CD8-positive, alpha-beta memory T cell (primary cell): Measurements from ENCODE around the gene GUK1. TPM values are rescaled to one million over a fixed set of nuclear protein-coding genes. Genes with fewer than 3 reads are reported as not detected.
"Not testable (repeated sequence)": the region's sequence is repeated elsewhere in the genome, so short reads cannot be mapped to it uniquely, and the experiment has no call there.

Experiments
- CTCF ChIA-PET: fragments of 350-600 bp; sonication (Branson Sonifier 250); formaldehyde crosslinking; loops from one replicate; lab custom pipeline; 2021; ENCODE audit warnings: antibody characterized with exemption; lab: Charles Lee
- POLR2A ChIA-PET: fragments of 350-600 bp; sonication (Branson Sonifier 250); formaldehyde crosslinking; loops from one replicate; lab custom pipeline; 2021; ENCODE audit warnings: antibody characterized with exemption; lab: Charles Lee
- DNase-seq, 5 donors: peaks; one replicate each; pipeline versions ENCODE4 v3.0.0 to v3.0.0-alpha.2; 2020 to 2022; ENCODE audit warnings: mixed read lengths in 1 of 5
- H3K27ac ChIP-seq: one replicate; pipeline ENCODE4 v1.7.0; 2013; ENCODE audit warnings: low read depth, mild to moderate bottlenecking, low read length, moderate library complexity
- H3K27me3 ChIP-seq: 2 replicates; pipeline ENCODE4 v1.7.0; 2013; ENCODE audit warnings: low read length, mild to moderate bottlenecking; ENCODE audit not compliant: insufficient read depth, poor library complexity, severe bottlenecking
- H3K36me3 ChIP-seq: 2 replicates; pipeline ENCODE4 v1.7.0; 2013; ENCODE audit warnings: mild to moderate bottlenecking, low read length, moderate library complexity; ENCODE audit not compliant: insufficient read depth
- H3K4me1 ChIP-seq: 2 replicates; pipeline ENCODE4 v1.7.0; 2013; ENCODE audit warnings: mild to moderate bottlenecking, low read length, moderate library complexity; ENCODE audit not compliant: insufficient read depth
- H3K4me3 ChIP-seq: 2 replicates; pipeline ENCODE4 v1.7.0; 2013; ENCODE audit warnings: mild to moderate bottlenecking, low read length
- H3K9me3 ChIP-seq: 2 replicates; pipeline ENCODE4 v1.7.0; 2013; ENCODE audit warnings: mild to moderate bottlenecking, low read length
- H3K27ac Mint-ChIP-seq, 8 donors: one replicate each; pipeline ENCODE4 v1.8.0; 2020 to 2021; ENCODE audit warnings: mixed read lengths in 8 of 8, mild to moderate bottlenecking in 6 of 8, inconsistent platforms in 3 of 8, moderate library complexity in 3 of 8
- H3K27me3 Mint-ChIP-seq, 2 donors: one replicate each; pipeline ENCODE4 v1.8.0; 2020 to 2021; ENCODE audit warnings: mixed read lengths in 2 of 2, mild to moderate bottlenecking in 1 of 2, moderate library complexity in 1 of 2
- H3K36me3 Mint-ChIP-seq, 3 donors: one replicate each; pipeline ENCODE4 v1.8.0; 2020 to 2021; ENCODE audit warnings: mixed read lengths in 3 of 3, inconsistent platforms in 1 of 3, mild to moderate bottlenecking in 1 of 3
- H3K4me1 Mint-ChIP-seq, 3 donors: one replicate each; pipeline ENCODE4 v1.8.0; 2020 to 2021; ENCODE audit warnings: mixed read lengths in 3 of 3, inconsistent platforms in 1 of 3, mild to moderate bottlenecking in 1 of 3
- H3K4me3 Mint-ChIP-seq, 7 donors: one replicate each; pipeline ENCODE4 v1.8.0; 2020 to 2021; ENCODE audit warnings: mixed read lengths in 7 of 7, mild to moderate bottlenecking in 6 of 7, moderate library complexity in 4 of 7, inconsistent platforms in 2 of 7
- H3K9me3 Mint-ChIP-seq, 5 donors: one replicate each; pipeline ENCODE4 v1.8.0; 2020 to 2022; ENCODE audit warnings: mixed read lengths in 5 of 5, mild to moderate bottlenecking in 3 of 5, moderate library complexity in 2 of 5, inconsistent platforms in 1 of 5
- polyA plus RNA-seq: library from polyadenylated mRNA; unstranded; fragments of 300-500 nt; fragmentation: Illumina TruSeq; gene quantifications from one replicate; pipeline ENCODE4 v1.2.3, GENCODE V29; 2021
- total RNA-seq, 2 experiments: library from RNA; stranded (reverse); gene quantifications; one replicate each; pipeline ENCODE4 v1.2.3, GENCODE V29; 2021

The GUK1 gene
- total and polyA plus RNA-seq, 3 experiments from 2014 or later = 222 to 467 (median 245) TPM

GRCh38 chr1:228109962-228110488 is 30.1 kb upstream of the GUK1 start:
- Histone ChIP-seq H3K4me3 (peak overlapping the region; percentile 92), H3K36me3 (peaks cover 13% of the 10 kb centered on the region), H3K9me3 (no peaks in the 10 kb centered on the region), H3K27me3 (no peaks in the 10 kb centered on the region), H3K27ac (peak overlapping the region; percentile 93), H3K4me1 (peaks cover 20% of the 10 kb centered on the region)
- Mint-ChIP-seq H3K9me3 (no peaks in the 10 kb centered on the region), H3K27me3 (peaks cover 0 to 2% of the 10 kb centered on the region in 2 donors), H3K4me3 (peak overlapping the region; percentile 88 to 97 (median 93)), H3K27ac (peak overlapping the region; percentile 89 to 98 (median 94)), H3K4me1 (peaks cover 18 to 25% (median 18%) of the 10 kb centered on the region in 3 donors), H3K36me3 (peaks cover 0 to 19% (median 3%) of the 10 kb centered on the region in 3 donors)
- DNase-seq = no peak
- ChIA-PET POLR2A (interaction anchor here (0.5 to 2.5 kb wide), 7 partner anchors 21 to 297 kb away, joined by 3 to 17 read pairs (median 5); partner anchors contain the start of genes ARF1, IBA57 and TRIM11), CTCF (interaction anchor here (0.7 to 2.0 kb wide), 8 partner anchors 20 to 104 kb away, joined by 3 to 7 read pairs (median 4); partner anchors contain the start of gene ARF1)

GRCh38 chr1:228110556-228110955 is 29.5 kb upstream of the GUK1 start:
- Histone ChIP-seq H3K4me3 (no peak overlapping the region), H3K36me3 (peaks cover 13% of the 10 kb centered on the region), H3K4me1 (peaks cover 20% of the 10 kb centered on the region), H3K27ac (peak overlapping the region; percentile 93), H3K9me3 (no peaks in the 10 kb centered on the region), H3K27me3 (no peaks in the 10 kb centered on the region)
- ChIA-PET CTCF (interaction anchor here (1.2 to 2.0 kb wide), 3 partner anchors 20 to 104 kb away, joined by 4 to 7 read pairs (median 5); no protein-coding TSS in a partner anchor), POLR2A (interaction anchor here (2.5 kb wide), 1 partner anchor 28 kb away, joined by 17 read pairs; the partner anchor contains the start of gene ARF1)
- H3K4me3 Mint-ChIP-seq = peak overlapping the region in 3 of 7 donors; percentile 9 to 93 (median 92)
- H3K9me3 Mint-ChIP-seq = no peaks in the 10 kb centered on the region
- peaks cover 0 to 2% of the 10 kb centered on the region in 2 donors for H3K27me3 Mint-ChIP-seq
- peak overlapping the region in 2 of 8 donors; percentile 55 to 90 for H3K27ac Mint-ChIP-seq
- DNase-seq = no peak
- H3K4me1 Mint-ChIP-seq = peaks cover 18 to 25% (median 18%) of the 10 kb centered on the region in 3 donors
- H3K36me3 Mint-ChIP-seq = peaks cover 0 to 19% (median 3%) of the 10 kb centered on the region in 3 donors

- Mint-ChIP-seq H3K36me3 (peaks cover 0 to 15% (median 3%) of the 10 kb centered on the region in 3 donors), H3K27ac (peak overlapping the region in 1 of 8 donors; percentile 90), H3K4me1 (peaks cover 17 to 25% (median 18%) of the 10 kb centered on the region in 3 donors)
- H3K9me3 Mint-ChIP-seq, H3K27me3 Mint-ChIP-seq, DNase-seq, H3K27me3 ChIP-seq, H3K4me3 ChIP-seq, H3K27ac ChIP-seq, H3K9me3 ChIP-seq, H3K4me3 Mint-ChIP-seq, POLR2A ChIA-PET: not testable (repeated sequence)
- H3K4me1 ChIP-seq = peaks cover 20% of the 10 kb centered on the region
- H3K36me3 ChIP-seq = peaks cover 11% of the 10 kb centered on the region
- CTCF ChIA-PET = interaction anchor here (2.0 kb wide), 1 partner anchor 19 kb away, joined by 7 read pairs; no protein-coding TSS in a partner anchor
Measured at GRCh38 chr1:228111315-228111714, 28.8 kb upstream of the GUK1 start.

- no peak overlapping the region for H3K4me3 ChIP-seq
- Mint-ChIP-seq H3K36me3 (peaks cover 0 to 7% (median 0%) of the 10 kb centered on the region in 3 donors), H3K4me3 (no peak overlapping the region), H3K4me1 (peaks cover 16 to 25% (median 18%) of the 10 kb centered on the region in 3 donors), H3K9me3 (no peaks in the 10 kb centered on the region), H3K27me3 (peaks cover 0 to 3% of the 10 kb centered on the region in 2 donors), H3K27ac (peak overlapping the region in 1 of 8 donors; percentile 33)
- no peak for DNase-seq
- no peaks in the 10 kb centered on the region for H3K27me3 ChIP-seq
- H3K27ac ChIP-seq = no peak overlapping the region
- ChIA-PET CTCF (interaction anchor here (1.2 kb wide), 1 partner anchor 54 kb away, joined by 4 read pairs; no protein-coding TSS in a partner anchor), POLR2A (no interaction called here)
- no peaks in the 10 kb centered on the region for H3K9me3 ChIP-seq
- peaks cover 20% of the 10 kb centered on the region for H3K4me1 ChIP-seq
- peaks cover 2% of the 10 kb centered on the region for H3K36me3 ChIP-seq
Measured at GRCh38 chr1:228112167-228112566, 27.9 kb upstream of the GUK1 start.

- Mint-ChIP-seq H3K4me1 (peaks cover 16 to 25% (median 18%) of the 10 kb centered on the region in 3 donors), H3K27ac (peak overlapping the region in 1 of 8 donors; percentile 33), H3K9me3 (no peaks in the 10 kb centered on the region), H3K4me3 (no peak overlapping the region), H3K27me3 (peaks cover 0 to 3% of the 10 kb centered on the region in 2 donors), H3K36me3 (peaks cover 0 to 3% (median 0%) of the 10 kb centered on the region in 3 donors)
- Histone ChIP-seq H3K27me3 (no peaks in the 10 kb centered on the region), H3K4me1 (peaks cover 20% of the 10 kb centered on the region), H3K27ac (no peak overlapping the region), H3K4me3 (no peak overlapping the region), H3K9me3 (no peaks in the 10 kb centered on the region), H3K36me3 (no peaks in the 10 kb centered on the region)
- DNase-seq = no peak
- ChIA-PET POLR2A (no interaction called here), CTCF (interaction anchor here (1.2 kb wide), 1 partner anchor 54 kb away, joined by 4 read pairs; no protein-coding TSS in a partner anchor)
Measured at GRCh38 chr1:228112617-228113016, 27.5 kb upstream of the GUK1 start.

GRCh38 chr1:228114827-228115226 is 25.3 kb upstream of the GUK1 start:
- H3K27me3 Mint-ChIP-seq = peaks cover 0 to 3% of the 10 kb centered on the region in 2 donors
- no peak overlapping the region for H3K4me3 Mint-ChIP-seq

GRCh38 chr1:228117335-228117734 is 22.7 kb upstream of the GUK1 start:
- no peaks in the 10 kb centered on the region for H3K27me3 ChIP-seq
- POLR2A ChIA-PET = no interaction called here
- no peak overlapping the region for H3K4me3 Mint-ChIP-seq

More at GRCh38 chr1:228114827-228115226, 25.3 kb upstream of the GUK1 start:
- Mint-ChIP-seq H3K9me3 (no peaks in the 10 kb centered on the region), H3K36me3 (no peaks in the 10 kb centered on the region), H3K4me1 (peaks cover 1 to 5% (median 4%) of the 10 kb centered on the region in 3 donors), H3K27ac (peak overlapping the region in 1 of 8 donors; percentile 41)
- no peak for DNase-seq
- H3K27ac ChIP-seq = no peak overlapping the region
- CTCF ChIA-PET = no interaction called here
- H3K36me3 ChIP-seq = no peaks in the 10 kb centered on the region
- H3K4me1 ChIP-seq = peaks cover 7% of the 10 kb centered on the region
- H3K4me3 ChIP-seq = no peak overlapping the region
- POLR2A ChIA-PET = no interaction called here
- H3K9me3 ChIP-seq = no peaks in the 10 kb centered on the region
- no peaks in the 10 kb centered on the region for H3K27me3 ChIP-seq

GRCh38 chr1:228118040-228118439 is 22.0 kb upstream of the GUK1 start:
- H3K4me1 Mint-ChIP-seq = no peaks in the 10 kb centered on the region
- DNase-seq = no peak
- H3K27ac Mint-ChIP-seq = no peak overlapping the region
- no peaks in the 10 kb centered on the region for H3K9me3 Mint-ChIP-seq
- Histone ChIP-seq H3K4me3 (no peak overlapping the region), H3K4me1 (no peaks in the 10 kb centered on the region), H3K9me3 (no peaks in the 10 kb centered on the region), H3K27me3 (no peaks in the 10 kb centered on the region), H3K36me3 (no peaks in the 10 kb centered on the region), H3K27ac (no peak overlapping the region)
- H3K4me3 Mint-ChIP-seq = no peak overlapping the region
- POLR2A ChIA-PET = no interaction called here
- H3K36me3 Mint-ChIP-seq = no peaks in the 10 kb centered on the region
- CTCF ChIA-PET = interaction anchor here (1.2 kb wide), 1 partner anchor 12 kb away, joined by 4 read pairs; no protein-coding TSS in a partner anchor
- peaks cover 0 to 1% of the 10 kb centered on the region in 2 donors for H3K27me3 Mint-ChIP-seq

More at GRCh38 chr1:228117335-228117734, 22.7 kb upstream of the GUK1 start:
- Mint-ChIP-seq H3K4me1 (no peaks in the 10 kb centered on the region), H3K36me3 (no peaks in the 10 kb centered on the region), H3K27ac (peak overlapping the region in 1 of 8 donors; percentile 65), H3K27me3 (peaks cover 0 to 1% of the 10 kb centered on the region in 2 donors), H3K9me3 (no peaks in the 10 kb centered on the region)
- Histone ChIP-seq H3K4me1 (no peaks in the 10 kb centered on the region), H3K27ac (no peak overlapping the region), H3K4me3 (no peak overlapping the region), H3K36me3 (no peaks in the 10 kb centered on the region), H3K9me3 (no peaks in the 10 kb centered on the region)
- DNase-seq = no peak
- CTCF ChIA-PET = no interaction called here
